ENCODE data around the gene TMCO6.

Gene TMCO6

GRCh38 chr5:140628711-140629110 lies 10.5 kb upstream of the TMCO6 start:
- no peaks in the 10 kb centered on the region for H3K36me3 ChIP-seq (ENCODE audit: control insufficient read depth, insufficient read depth, low read length)
- WGBS, 2 experiments, result 76 to 100% methylated on average over 1 of the region's 1 CpG
- H3K27ac ChIP-seq (ENCODE audit: insufficient read depth, low read depth, low read length, poor library complexity, severe bottlenecking), result no peak overlapping the region
- H3K4me1 ChIP-seq (ENCODE audit: control insufficient read depth, insufficient read depth, low read length), result no peaks in the 10 kb centered on the region
- H3K9me3 ChIP-seq (ENCODE audit: control insufficient read depth, low read length), result no peaks in the 10 kb centered on the region
- peaks cover 39% of the 10 kb centered on the region for H3K27me3 ChIP-seq (ENCODE audit: control insufficient read depth, insufficient read depth, low read length, poor library complexity, severe bottlenecking)
- H3K4me3 ChIP-seq (ENCODE audit: insufficient read depth, low read depth, low read length), result no peak overlapping the region

- Histone ChIP-seq H3K4me3 (ENCODE audit: insufficient read depth, low read depth, low read length) (no peak overlapping the region), H3K36me3 (ENCODE audit: control insufficient read depth, insufficient read depth, low read length) (no peaks in the 10 kb centered on the region), H3K4me1 (ENCODE audit: control insufficient read depth, insufficient read depth, low read length) (no peaks in the 10 kb centered on the region), H3K27me3 (ENCODE audit: control insufficient read depth, insufficient read depth, low read length, poor library complexity, severe bottlenecking) (peaks cover 45% of the 10 kb centered on the region), H3K9me3 (ENCODE audit: control insufficient read depth, low read length) (no peaks in the 10 kb centered on the region), H3K27ac (ENCODE audit: insufficient read depth, low read depth, low read length, poor library complexity, severe bottlenecking) (no peak overlapping the region)
- WGBS, 2 experiments, result 74 to 84% methylated on average over 2 of the region's 2 CpGs
Measured at GRCh38 chr5:140630292-140631035, 8.8 kb upstream of the TMCO6 start.

- peaks cover 45% of the 10 kb centered on the region for H3K27me3 ChIP-seq (ENCODE audit: control insufficient read depth, insufficient read depth, low read length, poor library complexity, severe bottlenecking)
- no peaks in the 10 kb centered on the region for H3K9me3 ChIP-seq (ENCODE audit: control insufficient read depth, low read length)
- H3K4me1 ChIP-seq (ENCODE audit: control insufficient read depth, insufficient read depth, low read length), result no peaks in the 10 kb centered on the region
- H3K36me3 ChIP-seq (ENCODE audit: control insufficient read depth, insufficient read depth, low read length), result no peaks in the 10 kb centered on the region
- H3K27ac ChIP-seq (ENCODE audit: insufficient read depth, low read depth, low read length, poor library complexity, severe bottlenecking), result no peak overlapping the region
- 90 to 95% methylated on average over 4 of the region's 4 CpGs for WGBS, 2 experiments
- no peak overlapping the region for H3K4me3 ChIP-seq (ENCODE audit: insufficient read depth, low read depth, low read length)
Measured at GRCh38 chr5:140631036-140631417, 8.2 kb upstream of the TMCO6 start.

GRCh38 chr5:140631831-140632365 lies 7.4 kb upstream of the TMCO6 start:
- H3K4me1 ChIP-seq (ENCODE audit: control insufficient read depth, insufficient read depth, low read length), result no peaks in the 10 kb centered on the region
- no peaks in the 10 kb centered on the region for H3K9me3 ChIP-seq (ENCODE audit: control insufficient read depth, low read length)
- H3K27me3 ChIP-seq (ENCODE audit: control insufficient read depth, insufficient read depth, low read length, poor library complexity, severe bottlenecking), result peaks cover 45% of the 10 kb centered on the region
- WGBS, 2 experiments, result 47% methylated on average over 36 of the region's 36 CpGs
- H3K36me3 ChIP-seq (ENCODE audit: control insufficient read depth, insufficient read depth, low read length), result no peaks in the 10 kb centered on the region
- H3K27ac ChIP-seq (ENCODE audit: insufficient read depth, low read depth, low read length, poor library complexity, severe bottlenecking), result no peak overlapping the region
- peak overlapping the region; percentile 15 for H3K4me3 ChIP-seq (ENCODE audit: insufficient read depth, low read depth, low read length)

- no peaks in the 10 kb centered on the region for H3K9me3 ChIP-seq (ENCODE audit: control insufficient read depth, low read length)
- no peaks in the 10 kb centered on the region for H3K36me3 ChIP-seq (ENCODE audit: control insufficient read depth, insufficient read depth, low read length)
- H3K4me1 ChIP-seq (ENCODE audit: control insufficient read depth, insufficient read depth, low read length), result no peaks in the 10 kb centered on the region
- H3K4me3 ChIP-seq (ENCODE audit: insufficient read depth, low read depth, low read length), result peak overlapping the region; percentile 15
- no peak overlapping the region for H3K27ac ChIP-seq (ENCODE audit: insufficient read depth, low read depth, low read length, poor library complexity, severe bottlenecking)
- peaks cover 45% of the 10 kb centered on the region for H3K27me3 ChIP-seq (ENCODE audit: control insufficient read depth, insufficient read depth, low read length, poor library complexity, severe bottlenecking)
- WGBS, 2 experiments, result 32 to 35% methylated on average over 51 of the region's 51 CpGs
Measured at GRCh38 chr5:140632366-140633020, 6.8 kb upstream of the TMCO6 start.

- Histone ChIP-seq H3K27me3 (ENCODE audit: control insufficient read depth, insufficient read depth, low read length, poor library complexity, severe bottlenecking) (peaks cover 45% of the 10 kb centered on the region), H3K36me3 (ENCODE audit: control insufficient read depth, insufficient read depth, low read length) (no peaks in the 10 kb centered on the region), H3K9me3 (ENCODE audit: control insufficient read depth, low read length) (no peaks in the 10 kb centered on the region), H3K4me3 (ENCODE audit: insufficient read depth, low read depth, low read length) (peak within 1 kb of the TSS; percentile 15), H3K4me1 (ENCODE audit: control insufficient read depth, insufficient read depth, low read length) (no peaks in the 10 kb centered on the region), H3K27ac (ENCODE audit: insufficient read depth, low read depth, low read length, poor library complexity, severe bottlenecking) (no peak within 1 kb of the TSS)
- 34 to 43% methylated on average over 15 to 16 of the region's 16 CpGs for WGBS, 2 experiments
Measured at GRCh38 chr5:140633021-140633471, 6.2 kb upstream of the TMCO6 start, which contains the start of gene CD14. Gene CD14 (minus strand): TSS chr5:140633175. CDS start chr5:140633071, 104 bp downstream.

- H3K36me3 ChIP-seq (ENCODE audit: control insufficient read depth, insufficient read depth, low read length), result no peaks in the 10 kb centered on the region
- WGBS, 2 experiments, result 78 to 82% methylated on average over 2 of the region's 2 CpGs
- no peak overlapping the region for H3K27ac ChIP-seq (ENCODE audit: insufficient read depth, low read depth, low read length, poor library complexity, severe bottlenecking)
- H3K4me1 ChIP-seq (ENCODE audit: control insufficient read depth, insufficient read depth, low read length), result no peaks in the 10 kb centered on the region
- no peaks in the 10 kb centered on the region for H3K9me3 ChIP-seq (ENCODE audit: control insufficient read depth, low read length)
- H3K4me3 ChIP-seq (ENCODE audit: insufficient read depth, low read depth, low read length), result no peak overlapping the region
- peaks cover 45% of the 10 kb centered on the region for H3K27me3 ChIP-seq (ENCODE audit: control insufficient read depth, insufficient read depth, low read length, poor library complexity, severe bottlenecking)
Measured at GRCh38 chr5:140633501-140633900, 5.8 kb upstream of the TMCO6 start.

- Histone ChIP-seq H3K36me3 (ENCODE audit: control insufficient read depth, insufficient read depth, low read length) (no peaks in the 10 kb centered on the region), H3K4me3 (ENCODE audit: insufficient read depth, low read depth, low read length) (no peak overlapping the region), H3K9me3 (ENCODE audit: control insufficient read depth, low read length) (no peaks in the 10 kb centered on the region), H3K27ac (ENCODE audit: insufficient read depth, low read depth, low read length, poor library complexity, severe bottlenecking) (no peak overlapping the region), H3K4me1 (ENCODE audit: control insufficient read depth, insufficient read depth, low read length) (no peaks in the 10 kb centered on the region), H3K27me3 (ENCODE audit: control insufficient read depth, insufficient read depth, low read length, poor library complexity, severe bottlenecking) (peaks cover 45% of the 10 kb centered on the region)
- 60 to 63% methylated on average over 2 of the region's 3 CpGs for WGBS, 2 experiments
Measured at GRCh38 chr5:140634103-140634502, 5.1 kb upstream of the TMCO6 start.

GRCh38 chr5:140635291-140636257 lies 3.7 kb upstream of the TMCO6 start:
- H3K27me3 ChIP-seq (ENCODE audit: control insufficient read depth, insufficient read depth, low read length, poor library complexity, severe bottlenecking), result peaks cover 38% of the 10 kb centered on the region
- H3K36me3 ChIP-seq (ENCODE audit: control insufficient read depth, insufficient read depth, low read length), result no peaks in the 10 kb centered on the region
- 91 to 92% methylated on average over 8 of the region's 8 CpGs for WGBS, 2 experiments
- H3K4me3 ChIP-seq (ENCODE audit: insufficient read depth, low read depth, low read length), result no peak overlapping the region
- no peaks in the 10 kb centered on the region for H3K9me3 ChIP-seq (ENCODE audit: control insufficient read depth, low read length)
- no peaks in the 10 kb centered on the region for H3K4me1 ChIP-seq (ENCODE audit: control insufficient read depth, insufficient read depth, low read length)
- no peak overlapping the region for H3K27ac ChIP-seq (ENCODE audit: insufficient read depth, low read depth, low read length, poor library complexity, severe bottlenecking)

All from ectodermal cell (in vitro differentiated cells).